HG02938 (cell line): Measurements from ENCODE around the gene SCTR.

Experiments
- ATAC-seq: cut with Tn5 transposase; IDR thresholded peaks from one replicate; pipeline ENCODE4 v1.9.1; 2021; ENCODE audit warnings: mild to moderate bottlenecking, moderate library complexity; ENCODE audit not compliant: unreplicated experiment

SCTR gene

DNA sequence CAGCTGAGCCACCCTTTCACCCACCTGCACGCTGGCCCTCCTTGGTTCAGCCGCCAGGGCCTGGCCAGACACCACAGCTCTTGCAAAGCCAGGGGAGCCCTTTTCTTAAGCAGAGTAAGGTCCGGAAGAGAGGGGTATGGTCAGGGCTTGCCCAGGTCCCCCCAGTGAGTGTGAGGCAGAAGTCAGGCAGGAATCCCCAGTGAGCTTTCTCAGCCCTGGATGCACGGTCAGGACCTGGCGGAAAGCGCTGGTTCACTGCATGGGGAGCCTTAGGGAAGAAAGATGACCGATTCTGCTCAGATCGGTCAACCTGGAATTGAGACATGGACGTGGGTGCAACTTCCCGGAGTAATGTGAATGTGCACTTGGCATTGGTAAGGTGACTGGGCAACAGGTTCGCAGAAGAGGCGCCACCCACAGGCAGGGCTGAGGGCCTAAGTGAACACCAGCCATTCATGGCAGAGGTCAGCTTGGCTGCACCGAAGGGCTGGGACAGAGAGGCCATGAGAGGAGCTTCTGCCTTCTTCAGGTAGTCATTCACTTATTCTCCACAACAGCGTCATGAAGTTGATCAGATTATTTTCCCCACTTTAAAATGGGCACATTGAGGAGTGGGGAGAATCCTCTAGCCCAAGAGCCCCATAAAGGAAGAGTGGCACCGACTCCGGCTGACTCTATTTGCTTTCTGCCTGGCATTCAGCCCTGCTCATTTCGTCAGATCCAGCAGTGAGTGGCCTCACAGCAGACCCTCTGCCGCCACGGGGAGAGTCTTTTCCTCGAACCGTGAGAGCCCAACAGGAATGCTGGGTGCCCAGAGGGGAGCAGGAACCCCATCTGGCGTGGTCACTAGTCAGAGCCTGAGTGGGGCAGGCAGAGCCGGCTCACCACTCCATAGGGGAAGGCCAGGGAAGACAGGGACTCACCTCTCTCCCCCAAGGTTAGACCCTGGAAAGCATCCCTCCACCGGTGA lies 35.8 kb downstream of the SCTR start:
- no peak for ATAC-seq

DNA sequence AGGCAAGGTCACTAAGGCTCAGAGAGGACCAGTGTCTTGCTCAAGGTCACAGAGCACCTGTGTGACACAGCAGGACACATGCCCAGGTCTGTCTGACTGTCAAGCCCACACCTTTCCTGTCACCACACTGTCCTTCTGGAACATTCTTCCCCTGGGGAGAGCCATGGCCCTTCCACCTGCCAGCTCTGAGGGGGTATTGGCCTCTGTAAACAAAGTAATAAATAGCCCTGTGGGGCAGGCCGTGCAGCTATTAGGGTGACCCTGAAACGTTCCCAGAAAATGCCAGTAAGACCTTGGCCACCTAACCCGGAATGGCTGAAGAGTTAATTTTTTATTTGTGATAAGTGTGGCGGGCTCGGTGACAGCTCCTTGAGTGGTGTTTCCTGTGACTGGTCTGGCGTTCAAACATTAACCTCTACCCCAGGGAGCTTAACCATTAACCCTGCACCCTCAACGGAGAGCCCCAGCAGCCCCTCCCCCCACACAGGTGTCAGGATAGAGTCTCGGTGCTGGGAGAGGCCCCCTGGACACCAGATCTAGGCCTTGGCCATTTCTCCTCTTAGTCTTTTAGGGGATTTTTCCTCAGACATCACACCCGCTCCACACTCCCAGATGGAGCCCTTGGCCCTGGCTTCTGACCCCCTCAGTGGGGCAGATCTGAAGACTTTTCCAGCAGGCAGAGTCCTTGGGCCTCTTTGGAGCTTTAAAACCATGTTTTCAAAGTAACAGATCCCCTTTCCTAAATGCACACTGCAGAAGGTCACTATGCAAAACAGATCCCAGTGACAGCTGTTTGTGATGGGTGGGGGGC lies 36.6 kb downstream of the SCTR start:
- ATAC-seq = peak; percentile 89

DNA sequence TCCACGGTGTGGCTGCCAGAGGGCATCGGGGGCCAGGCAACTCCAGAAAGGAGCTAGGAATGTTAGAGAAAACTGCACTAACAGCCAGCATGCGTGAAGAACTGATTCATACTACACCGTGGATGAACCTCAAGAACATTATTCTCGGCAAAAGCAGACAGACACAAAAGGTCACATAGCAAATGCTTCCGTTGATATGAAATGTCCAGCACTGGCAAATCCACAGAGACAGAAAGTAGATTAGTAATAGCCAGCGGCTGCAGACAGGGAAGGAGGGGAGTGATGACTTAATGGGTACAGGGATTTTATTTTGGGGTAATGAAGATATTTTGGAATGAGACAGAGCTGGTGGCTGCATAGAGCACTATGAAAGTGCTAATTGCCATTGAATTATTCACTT lies 37.4 kb downstream of the SCTR start:
- ATAC-seq = no peak

DNA sequence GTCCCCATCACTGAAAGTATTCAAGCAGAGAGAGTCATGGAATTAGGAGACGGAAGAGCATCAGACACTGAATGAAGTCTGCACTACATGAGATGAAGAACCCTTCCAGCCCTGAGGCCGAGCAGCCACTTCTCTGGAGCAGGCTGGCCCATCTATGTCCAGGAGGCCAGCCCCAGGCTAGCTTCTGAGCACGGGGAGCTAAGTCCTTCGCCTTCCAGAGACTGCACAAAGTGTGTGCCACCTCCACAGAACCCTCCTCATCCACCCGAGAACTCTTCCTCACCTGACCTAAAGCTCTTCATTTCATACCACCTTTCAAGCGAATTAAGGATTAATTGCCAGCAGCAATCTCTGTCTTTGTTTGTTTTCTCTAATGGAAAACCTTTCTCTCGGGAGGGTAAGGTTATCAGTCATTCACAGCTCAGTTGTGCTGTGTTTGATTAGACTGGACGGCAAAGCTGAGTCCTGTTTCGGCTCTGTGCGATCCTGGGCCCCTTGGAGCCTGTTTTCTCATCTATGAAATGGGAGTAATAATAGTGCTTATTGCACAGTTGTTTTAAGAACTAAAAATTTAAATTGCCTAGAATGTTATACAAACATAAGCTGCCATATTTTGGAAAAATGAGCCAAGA lies 38.0 kb downstream of the SCTR start:
- no peak for ATAC-seq

DNA sequence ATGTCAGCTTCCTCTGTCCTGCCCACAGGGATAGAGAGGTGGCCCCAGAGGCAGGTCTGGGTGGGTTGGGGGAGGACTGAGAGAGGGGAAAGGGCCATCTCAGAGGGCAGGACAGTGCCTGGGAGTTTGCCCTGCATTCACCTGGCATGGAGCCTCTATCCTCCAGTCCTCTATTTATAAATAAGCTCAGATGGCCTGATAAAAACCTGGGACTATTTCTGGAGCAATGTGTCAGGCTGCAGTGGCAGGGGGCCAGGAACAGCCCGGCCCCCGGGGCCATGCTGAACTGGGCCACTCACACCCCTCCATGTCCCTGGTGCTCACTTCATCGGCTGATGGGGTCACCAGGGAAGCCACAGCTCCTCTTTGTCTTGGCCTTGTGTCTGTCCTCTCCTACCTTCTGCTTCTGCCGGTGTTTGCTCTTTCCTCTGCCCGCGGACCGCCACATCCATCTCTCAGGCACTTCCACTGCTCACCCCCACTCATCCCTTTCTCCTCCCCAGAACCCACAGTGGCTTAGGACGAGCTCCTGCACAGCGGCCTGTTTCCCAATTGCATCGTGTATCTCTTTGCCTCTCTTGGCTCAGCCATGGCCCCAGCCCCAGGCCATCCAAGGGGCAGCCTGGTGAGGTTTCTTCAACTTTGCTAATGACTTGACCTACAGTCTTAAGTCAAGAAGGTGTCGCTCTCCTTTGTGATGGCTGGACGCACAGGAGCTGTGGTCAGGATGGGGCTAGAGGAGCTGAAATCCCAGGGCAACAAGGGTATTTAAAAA lies 38.8 kb downstream of the SCTR start:
- ATAC-seq = no peak

DNA sequence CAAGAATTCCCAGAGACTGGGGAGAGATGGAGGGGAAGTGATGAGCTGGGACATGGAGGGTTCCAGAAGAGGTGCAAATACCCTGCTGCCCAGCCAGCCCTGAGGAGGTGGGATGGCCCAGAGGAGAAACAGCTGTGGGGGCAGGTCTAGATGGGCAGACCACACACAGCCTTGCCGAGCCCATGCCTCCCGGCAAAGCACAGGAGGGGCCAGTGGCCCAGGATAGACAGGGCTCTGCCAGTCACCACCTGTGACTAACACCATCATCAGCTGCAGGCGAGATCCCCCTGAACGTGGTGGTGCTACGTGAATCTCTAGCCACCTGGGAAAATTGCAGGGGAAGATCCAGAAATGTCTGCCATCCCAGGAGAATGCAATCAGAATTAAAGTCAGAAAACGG lies 39.4 kb downstream of the SCTR start:
- ATAC-seq = no peak

DNA sequence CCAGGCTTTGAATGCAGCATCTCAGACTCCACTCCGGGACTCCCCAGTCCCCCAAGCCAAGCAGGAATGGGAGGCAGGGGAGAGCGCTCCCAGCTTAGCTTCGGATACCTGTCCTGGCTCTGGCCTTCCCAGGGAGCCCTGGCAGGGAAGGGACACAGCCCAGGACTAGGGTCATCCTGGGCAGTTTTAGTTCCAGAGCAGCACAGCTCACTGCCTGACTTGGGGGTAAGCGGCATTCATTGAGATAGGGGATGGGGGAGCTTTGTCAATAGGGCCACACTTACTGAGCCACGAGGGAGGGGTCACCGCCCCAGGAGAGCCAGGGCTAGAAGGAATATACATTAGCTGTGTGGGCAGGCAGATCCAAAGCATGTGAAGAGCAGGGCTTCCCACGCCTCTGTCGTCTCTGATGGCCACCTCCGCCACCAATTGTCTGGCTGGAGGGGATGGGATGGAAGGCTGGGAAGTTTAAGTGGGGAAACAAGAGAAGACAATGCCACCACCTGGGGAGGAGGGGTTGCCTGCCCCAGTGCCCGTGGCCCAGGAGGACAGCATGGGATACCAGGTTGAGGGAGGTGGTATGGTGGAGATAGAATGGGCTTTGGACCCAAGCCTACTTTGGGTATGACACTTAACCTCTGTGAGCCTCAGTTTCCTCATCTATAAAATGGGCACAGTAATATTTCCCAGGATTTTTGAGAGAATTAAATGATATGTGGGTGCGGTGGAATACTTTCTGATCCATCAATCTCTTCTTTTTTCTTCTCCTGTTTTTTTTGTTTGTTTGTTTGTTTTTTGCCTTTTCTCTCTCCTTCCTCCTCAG lies 40.2 kb downstream of the SCTR start:
- no peak for ATAC-seq

DNA sequence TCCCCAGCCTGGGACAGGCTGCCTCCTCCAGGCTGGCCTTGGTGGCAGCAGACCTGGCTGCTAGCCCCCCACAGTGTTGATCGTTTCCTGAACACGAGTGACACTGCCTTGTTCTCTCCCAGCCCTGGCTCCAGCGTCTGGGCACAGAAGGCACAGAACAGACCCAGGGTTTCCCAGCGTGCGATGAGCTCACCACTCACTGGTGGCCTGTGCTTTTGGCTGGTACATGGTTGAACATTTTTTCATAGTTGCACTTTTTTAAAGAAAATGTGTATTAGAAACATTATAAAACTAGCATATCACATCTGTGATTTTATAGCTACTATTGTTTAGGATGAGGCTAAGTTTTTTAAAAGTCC lies 40.9 kb downstream of the SCTR start:
- no peak for ATAC-seq

DNA sequence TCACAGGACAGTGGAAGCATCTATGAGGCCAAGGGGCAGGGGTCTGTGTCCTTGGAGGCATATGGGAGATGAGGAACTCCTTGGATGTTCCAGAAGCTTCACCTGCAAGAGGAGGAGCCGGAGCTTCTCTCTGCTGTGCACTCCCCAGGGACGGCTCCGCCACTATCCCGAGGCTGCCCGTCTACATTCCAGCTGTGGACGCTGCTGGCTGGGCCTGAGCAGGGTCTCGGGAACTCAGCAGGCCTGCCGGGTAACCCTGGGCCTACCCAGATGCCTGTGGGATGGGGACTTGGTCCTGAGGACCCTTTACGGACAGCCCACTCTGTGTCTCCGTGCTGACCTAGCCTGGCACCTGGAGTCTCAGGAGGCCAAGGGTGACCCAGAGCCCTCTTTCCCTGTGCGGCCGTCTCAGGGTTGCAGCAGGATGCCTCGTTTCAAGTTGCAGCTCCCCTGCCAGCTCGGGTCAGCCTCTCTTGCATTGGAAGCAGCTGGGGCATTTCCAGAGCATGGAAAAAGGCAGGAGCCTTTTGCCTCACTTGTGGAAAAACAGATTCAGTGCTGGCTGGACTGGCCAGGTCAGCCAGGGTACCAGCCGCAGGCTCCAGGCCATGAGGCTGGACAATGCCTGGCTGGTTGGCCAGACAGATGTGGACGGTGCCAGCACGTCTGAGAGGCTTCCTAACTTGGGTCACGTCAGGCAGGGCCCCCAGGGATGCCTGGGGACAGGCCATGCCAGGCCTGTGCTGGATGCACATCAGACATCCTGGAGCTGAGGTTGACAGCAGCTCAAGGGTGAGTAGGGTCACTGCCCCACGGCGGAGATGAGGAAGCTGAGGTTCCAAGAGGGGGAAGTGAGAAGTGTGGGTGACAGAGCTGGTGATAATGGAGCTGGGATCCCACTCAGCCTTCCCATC lies 41.5 kb downstream of the SCTR start:
- no peak for ATAC-seq

DNA sequence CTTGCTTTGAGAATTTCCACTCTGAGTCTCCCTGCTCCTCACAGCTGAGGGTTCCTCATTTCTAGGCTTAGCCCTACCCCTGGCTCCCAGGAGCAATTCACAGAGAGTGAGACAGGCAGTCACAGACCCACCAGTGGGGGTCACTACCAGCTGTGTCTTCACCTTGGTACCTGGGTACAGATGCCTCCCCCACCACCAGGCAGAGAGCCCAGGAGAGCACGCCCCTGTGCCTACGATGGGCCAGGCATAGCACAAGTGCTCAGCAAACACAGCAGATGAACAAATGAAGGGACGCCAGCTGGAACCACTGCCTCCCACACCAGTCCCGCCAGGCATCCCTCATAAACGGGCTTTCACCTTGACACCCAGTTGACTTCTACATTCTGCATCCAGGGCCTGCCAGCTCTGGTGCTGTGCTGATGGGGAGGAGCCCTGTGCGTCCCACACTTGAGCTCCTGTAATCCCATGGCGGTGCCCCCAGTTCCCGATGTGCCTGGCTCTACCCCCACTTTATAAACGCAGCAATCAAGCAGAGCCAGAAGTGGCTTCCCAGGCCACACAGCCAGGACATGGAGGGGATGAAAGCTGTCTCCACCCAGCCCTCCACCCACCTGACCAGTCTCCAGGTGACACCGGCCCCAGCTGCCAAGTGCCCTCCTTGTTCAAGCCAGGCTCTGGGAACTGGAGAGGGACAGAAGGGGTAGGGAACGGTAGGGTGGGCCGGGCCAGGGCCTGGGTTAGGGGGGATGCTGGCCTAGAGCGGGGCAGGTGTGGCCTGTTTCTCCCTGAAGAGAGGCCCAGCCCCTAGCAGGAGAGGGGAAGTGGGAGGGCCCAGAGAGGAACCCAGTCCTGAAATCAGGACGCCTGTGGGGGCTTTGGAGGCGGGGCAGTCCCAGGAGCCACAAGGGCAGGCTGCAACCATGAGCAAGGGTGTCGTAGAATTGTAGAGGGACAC lies 42.5 kb downstream of the SCTR start:
- no peak for ATAC-seq

DNA sequence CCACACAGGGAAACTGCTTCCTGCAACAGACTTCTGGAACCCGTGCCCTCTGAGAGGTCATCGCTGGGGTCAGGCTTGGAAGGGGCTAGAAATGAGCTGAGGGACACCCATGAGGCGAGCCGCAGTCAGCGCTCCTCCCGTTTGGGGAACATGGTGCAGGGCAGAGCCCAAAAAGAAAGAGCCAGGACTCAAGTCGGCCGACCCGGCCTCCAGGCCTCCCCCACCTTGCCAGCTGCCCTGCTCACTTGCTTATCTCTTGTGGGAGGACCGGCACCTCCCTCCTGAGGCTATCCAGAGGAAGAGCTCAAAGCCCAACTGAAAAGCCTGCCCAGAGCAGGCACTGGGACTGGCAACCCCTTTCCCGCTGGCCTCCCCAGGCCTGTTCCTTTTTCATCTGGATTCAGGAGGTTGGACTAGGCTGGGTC lies 43.6 kb downstream of the SCTR start:
- no peak for ATAC-seq

DNA sequence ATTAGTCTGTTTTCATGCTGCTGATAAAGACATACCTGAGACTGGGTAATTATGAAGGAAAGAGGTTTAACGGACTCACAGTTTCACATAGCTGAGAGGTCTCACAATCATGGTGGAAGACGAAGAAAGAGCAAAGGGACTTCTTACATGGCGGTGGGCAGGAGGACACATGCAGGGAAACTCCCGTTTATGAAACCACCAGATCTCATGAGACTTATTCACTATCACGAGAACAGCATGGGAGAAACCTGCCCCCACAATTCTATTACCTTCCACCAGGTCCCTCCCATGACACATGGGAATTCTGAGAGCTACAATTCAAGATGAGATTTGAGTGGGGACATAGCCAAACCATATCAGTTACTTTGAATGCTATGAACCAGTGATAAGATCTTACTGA lies 44.1 kb downstream of the SCTR start:
- ATAC-seq = no peak

DNA sequence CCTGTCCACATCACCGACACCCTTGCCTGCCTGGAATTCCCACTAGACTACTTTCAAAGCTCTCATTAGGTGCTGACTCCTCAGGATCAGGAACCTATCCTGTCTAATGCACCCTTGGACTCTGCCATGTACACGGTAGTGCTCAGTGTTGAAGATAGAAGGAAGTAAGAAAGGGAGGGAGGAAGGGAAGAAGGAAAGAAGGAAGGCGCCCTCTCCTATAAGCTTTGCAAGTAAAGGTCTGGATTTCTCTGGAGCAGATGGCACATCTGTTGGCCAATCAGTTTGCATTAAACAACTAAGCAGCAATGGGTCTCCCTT lies 45.3 kb downstream of the SCTR start:
- ATAC-seq = no peak

DNA sequence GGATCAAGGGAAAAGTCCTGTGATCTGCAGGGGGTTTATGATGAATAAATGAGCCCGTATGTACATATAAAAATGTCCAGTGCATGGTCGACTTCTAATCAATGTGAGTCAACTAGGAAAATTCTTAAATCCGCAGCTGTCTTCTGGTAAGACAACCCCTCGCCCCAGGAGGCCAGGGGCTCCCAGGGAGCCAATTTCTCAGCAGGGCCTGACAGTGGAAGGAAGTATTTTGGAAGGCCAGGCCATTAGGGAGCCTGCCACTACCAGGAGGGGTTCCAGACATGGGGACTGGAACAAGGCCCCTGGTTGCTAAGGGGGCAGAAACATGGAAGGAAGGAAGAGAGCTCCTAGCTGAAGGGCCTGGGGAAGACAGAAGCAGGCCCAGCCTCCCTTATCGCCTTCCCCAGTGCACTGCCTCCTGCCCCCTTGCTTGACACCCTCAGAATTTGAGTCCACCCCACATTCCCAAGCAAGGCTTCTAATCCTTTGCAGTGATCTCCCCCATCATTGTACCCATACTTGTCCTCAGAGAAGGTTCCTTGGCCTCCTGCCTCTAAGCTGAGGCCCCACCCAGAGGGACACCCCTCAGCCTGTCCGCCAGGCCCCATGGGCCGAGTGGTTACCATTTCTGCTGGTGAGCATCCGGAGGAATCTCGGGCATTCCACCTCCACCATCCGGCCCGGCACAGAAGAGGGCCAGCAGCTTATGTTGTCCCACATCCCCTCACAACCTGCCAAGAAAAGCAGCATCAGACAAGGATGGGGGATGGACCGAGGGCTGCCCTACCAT lies 45.9 kb downstream of the SCTR start:
- ATAC-seq = no peak

DNA sequence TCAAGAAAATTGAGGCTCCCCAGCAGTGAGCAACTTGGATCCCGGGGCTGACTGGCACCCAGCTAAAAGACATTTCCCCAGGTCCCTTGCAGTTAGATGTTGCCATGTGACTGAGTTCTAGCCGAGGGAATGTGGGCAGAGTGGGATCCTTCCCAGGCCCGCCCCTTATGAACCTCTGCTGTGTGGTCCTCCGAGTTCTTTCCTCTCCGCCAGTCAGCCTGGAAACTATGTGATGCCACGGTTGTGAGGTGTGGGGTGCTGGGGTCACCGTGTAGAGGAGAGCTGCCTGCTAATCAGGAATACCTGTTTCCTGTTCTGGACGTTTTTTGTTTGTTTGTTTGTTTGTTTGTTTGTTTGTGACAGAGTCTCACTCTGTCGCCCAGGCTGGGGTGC lies 47.2 kb downstream of the SCTR start:
- ATAC-seq = no peak

DNA sequence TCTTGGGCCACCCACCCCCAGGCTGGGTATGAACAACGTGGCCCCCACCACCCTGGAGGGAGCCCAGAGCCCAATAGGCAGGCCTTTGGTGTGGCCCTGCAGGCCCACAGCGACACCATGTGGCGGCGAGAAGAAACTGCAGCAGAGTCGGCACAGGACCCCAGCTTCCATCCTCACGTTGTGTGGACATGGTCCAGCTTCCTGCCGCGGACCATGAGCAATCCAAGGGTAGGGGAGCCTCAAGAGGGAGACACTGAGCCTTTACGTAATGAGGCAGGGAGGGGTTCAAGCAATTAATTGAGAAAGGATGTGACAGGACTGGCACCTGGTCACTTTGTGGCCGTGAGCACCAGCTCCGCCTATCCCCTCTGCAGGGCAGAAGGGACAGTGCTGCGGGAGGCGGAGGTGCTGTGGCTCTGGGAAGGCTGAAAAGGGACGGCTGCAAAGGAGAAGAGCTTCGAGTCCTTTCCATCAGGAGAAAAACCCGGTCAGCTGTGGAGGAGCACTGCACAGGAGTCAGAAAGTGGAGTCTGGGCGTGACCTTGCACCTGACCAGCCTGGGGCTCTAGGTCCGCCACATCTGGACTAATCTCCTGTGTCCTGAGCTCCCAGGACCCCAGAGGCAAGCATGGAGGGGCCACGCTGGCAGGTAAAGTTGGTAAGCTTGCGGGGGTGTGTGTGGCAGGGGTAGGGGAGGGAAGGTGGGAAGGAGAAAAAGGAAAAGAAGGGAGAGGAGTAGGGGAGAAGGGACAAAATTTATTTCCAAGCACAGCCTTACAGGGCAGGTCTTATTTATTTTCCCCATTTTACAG lies 47.8 kb downstream of the SCTR start:
- ATAC-seq = peak; percentile 70
